Neural cell (in vitro differentiated cells): ENCODE results near the gene ELMO1. TPM values are rescaled to one million over a fixed set of nuclear protein-coding genes. Genes with fewer than 3 reads are reported as not detected.

ENCODE experiments used
- H2AFZ ChIP-seq: fragments of 200-600, 300-800 bp; sonication (generic), shearing (Covaris generic); 2 replicates; pipeline ENCODE4 v1.6.0; 2014; ENCODE audit warnings: low read depth, mild to moderate bottlenecking, antibody characterized with exemption, low read length, moderate library complexity
- H3F3A ChIP-seq: fragments of 200-600 bp; shearing (Covaris generic); 2 replicates; pipeline ENCODE4 v1.6.1; 2016; ENCODE audit warnings: mild to moderate bottlenecking, moderate library complexity, mixed read lengths, antibody characterized with exemption, low read length; ENCODE audit not compliant: insufficient read depth, poor library complexity, severe bottlenecking
- H3K27ac ChIP-seq: fragments of 200-600, 300-800 bp; sonication (generic), shearing (Covaris generic); 2 replicates; pipeline ENCODE4 v1.5.1; 2014; ENCODE audit warnings: mild to moderate bottlenecking, low read length, moderate library complexity
- H3K27me3 ChIP-seq: fragments of 300-800, 200-600 bp; sonication (generic), shearing (Covaris generic); 2 replicates; pipeline ENCODE4 v1.6.0; 2014; ENCODE audit warnings: mild to moderate bottlenecking, low read depth, low read length, moderate library complexity; ENCODE audit not compliant: insufficient read depth
- H3K36me3 ChIP-seq: fragments of 300-800, 200-600 bp; sonication (generic), shearing (Covaris generic); 2 replicates; pipeline ENCODE4 v1.5.1; 2014; ENCODE audit warnings: mild to moderate bottlenecking, antibody characterized with exemption, low read length, moderate library complexity; ENCODE audit not compliant: insufficient read depth
- H3K4me2 ChIP-seq: fragments of 300-800, 200-600 bp; sonication (generic), shearing (Covaris generic); 2 replicates; pipeline ENCODE4 v1.6.0; 2014; ENCODE audit warnings: mild to moderate bottlenecking, low read length
- H3K4me3 ChIP-seq: fragments of 300-800, 200-600 bp; sonication (generic), shearing (Covaris generic); 2 replicates; pipeline ENCODE4 v1.5.1; 2014; ENCODE audit warnings: mild to moderate bottlenecking, low read length, moderate library complexity
- H3K79me2 ChIP-seq: fragments of 200-600 bp; shearing (Covaris generic); replicated peaks from 2 replicates; pipeline ENCODE4 v1.6.0; 2014; ENCODE audit warnings: mild to moderate bottlenecking, low read length, moderate library complexity; ENCODE audit not compliant: insufficient read depth
- H3K9ac ChIP-seq: fragments of 300-800, 200-600 bp; sonication (generic), shearing (Covaris generic); 2 replicates; pipeline ENCODE4 v1.6.1; 2016; ENCODE audit warnings: mild to moderate bottlenecking, low read length, mixed read lengths
- H3K9me2 ChIP-seq: fragments of 200-600 bp; shearing (Covaris generic); 2 replicates; pipeline ENCODE4 v1.6.1; 2016; ENCODE audit warnings: mild to moderate bottlenecking, low read length, mixed read lengths; ENCODE audit not compliant: insufficient read depth
- H3K9me3 ChIP-seq: fragments of 200-600, 300-800 bp; sonication (generic), shearing (Covaris generic); 2 replicates; pipeline ENCODE4 v1.6.1; 2016; ENCODE audit warnings: mild to moderate bottlenecking, mixed run types, low read length, moderate library complexity, mixed read lengths
- H4K20me1 ChIP-seq: fragments of 200-600 bp; shearing (Covaris generic); 2 replicates; pipeline ENCODE4 v1.6.1; 2016; ENCODE audit warnings: mild to moderate bottlenecking, mixed run types; ENCODE audit not compliant: insufficient read depth
- EP300 ChIP-seq: fragments of 450-650 bp; conservative IDR thresholded peaks from 2 replicates; pipeline ENCODE4 v1.6.1; 2014; ENCODE audit warnings: antibody characterized with exemption, mild to moderate bottlenecking, moderate library complexity; ENCODE audit not compliant: poor library complexity, severe bottlenecking
- EZH2 ChIP-seq: fragments of 200-600, 300-800 bp; shearing (Covaris generic), sonication (generic); IDR thresholded peaks from 2 replicates; pipeline ENCODE4 v1.6.1; 2014; ENCODE audit warnings: antibody characterized with exemption, low read length, borderline replicate concordance, mild to moderate bottlenecking; ENCODE audit not compliant: insufficient read depth, poor library complexity, severe bottlenecking
- MXI1 ChIP-seq: fragments of 450-650 bp; conservative IDR thresholded peaks from 2 replicates; pipeline ENCODE4 v1.6.1; 2014; ENCODE audit warnings: antibody characterized with exemption, mild to moderate bottlenecking; ENCODE audit not compliant: poor library complexity, severe bottlenecking
- POLR2AphosphoS5 ChIP-seq: IDR thresholded peaks from 2 replicates; pipeline ENCODE4 v1.6.1; 2012
- RAD21 ChIP-seq: fragments of 450-650 bp; conservative IDR thresholded peaks from 2 replicates; pipeline ENCODE4 v1.6.1; 2014; ENCODE audit warnings: antibody characterized with exemption, mild to moderate bottlenecking, moderate library complexity
- SMC3 ChIP-seq: fragments of 450-650 bp; conservative IDR thresholded peaks from 2 replicates; pipeline ENCODE4 v1.6.1; 2014; ENCODE audit warnings: antibody characterized with exemption, mild to moderate bottlenecking, moderate library complexity; ENCODE audit not compliant: poor library complexity
- TAF1 ChIP-seq: IDR thresholded peaks from 2 replicates; pipeline ENCODE4 v1.6.1; 2012; ENCODE audit warnings: low read depth
- polyA plus RNA-seq: library from polyadenylated mRNA; depleted of rRNA; stranded (reverse); fragments of >200 nt; gene quantifications from 2 replicates; pipeline ENCODE4 v1.2.3, GENCODE V29; 2014
- TF ChIP-seq, protein P1 (sequence below): IDR thresholded peaks from 2 replicates; pipeline ENCODE4 v1.6.1; 2012; ENCODE audit warnings: borderline replicate concordance
- TF ChIP-seq, protein P2 (sequence below): fragments of 450-650 bp; IDR thresholded peaks from 2 replicates; pipeline ENCODE4 v1.5.1; 2014; ENCODE audit warnings: antibody characterized with exemption, mild to moderate bottlenecking, moderate library complexity; ENCODE audit not compliant: poor library complexity, severe bottlenecking

ELMO1 gene
- polyA plus RNA-seq, 1 donor from 2014 or later: 12.2 TPM

GRCh38 chr7:36971515-36972139 is 477.0 kb downstream of the ELMO1 start:
- Histone ChIP-seq H3K27ac (no peak overlapping the region), H3K9ac (no peak overlapping the region), H3K36me3 (no peaks in the 10 kb centered on the region), H3K27me3 (no peaks in the 10 kb centered on the region), H3F3A (no peaks in the 10 kb centered on the region), H4K20me1 (no peaks in the 10 kb centered on the region), H3K79me2 (no peaks in the 10 kb centered on the region), H2AFZ (no peak overlapping the region), H3K4me2 (no peak overlapping the region), H3K9me3 (no peaks in the 10 kb centered on the region), H3K4me3 (no peak overlapping the region), H3K9me2 (no peaks in the 10 kb centered on the region)
- TF ChIP-seq TAF1 (no peak), SMC3 (no peak), POLR2AphosphoS5 (no peak), EP300 (no peak), RAD21 (no peak), EZH2 (no peak), MXI1 (no peak)
- TF ChIP-seq, protein P1, sequence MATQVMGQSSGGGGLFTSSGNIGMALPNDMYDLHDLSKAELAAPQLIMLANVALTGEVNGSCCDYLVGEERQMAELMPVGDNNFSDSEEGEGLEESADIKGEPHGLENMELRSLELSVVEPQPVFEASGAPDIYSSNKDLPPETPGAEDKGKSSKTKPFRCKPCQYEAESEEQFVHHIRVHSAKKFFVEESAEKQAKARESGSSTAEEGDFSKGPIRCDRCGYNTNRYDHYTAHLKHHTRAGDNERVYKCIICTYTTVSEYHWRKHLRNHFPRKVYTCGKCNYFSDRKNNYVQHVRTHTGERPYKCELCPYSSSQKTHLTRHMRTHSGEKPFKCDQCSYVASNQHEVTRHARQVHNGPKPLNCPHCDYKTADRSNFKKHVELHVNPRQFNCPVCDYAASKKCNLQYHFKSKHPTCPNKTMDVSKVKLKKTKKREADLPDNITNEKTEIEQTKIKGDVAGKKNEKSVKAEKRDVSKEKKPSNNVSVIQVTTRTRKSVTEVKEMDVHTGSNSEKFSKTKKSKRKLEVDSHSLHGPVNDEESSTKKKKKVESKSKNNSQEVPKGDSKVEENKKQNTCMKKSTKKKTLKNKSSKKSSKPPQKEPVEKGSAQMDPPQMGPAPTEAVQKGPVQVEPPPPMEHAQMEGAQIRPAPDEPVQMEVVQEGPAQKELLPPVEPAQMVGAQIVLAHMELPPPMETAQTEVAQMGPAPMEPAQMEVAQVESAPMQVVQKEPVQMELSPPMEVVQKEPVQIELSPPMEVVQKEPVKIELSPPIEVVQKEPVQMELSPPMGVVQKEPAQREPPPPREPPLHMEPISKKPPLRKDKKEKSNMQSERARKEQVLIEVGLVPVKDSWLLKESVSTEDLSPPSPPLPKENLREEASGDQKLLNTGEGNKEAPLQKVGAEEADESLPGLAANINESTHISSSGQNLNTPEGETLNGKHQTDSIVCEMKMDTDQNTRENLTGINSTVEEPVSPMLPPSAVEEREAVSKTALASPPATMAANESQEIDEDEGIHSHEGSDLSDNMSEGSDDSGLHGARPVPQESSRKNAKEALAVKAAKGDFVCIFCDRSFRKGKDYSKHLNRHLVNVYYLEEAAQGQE: no peak
- TF ChIP-seq, protein P2, sequence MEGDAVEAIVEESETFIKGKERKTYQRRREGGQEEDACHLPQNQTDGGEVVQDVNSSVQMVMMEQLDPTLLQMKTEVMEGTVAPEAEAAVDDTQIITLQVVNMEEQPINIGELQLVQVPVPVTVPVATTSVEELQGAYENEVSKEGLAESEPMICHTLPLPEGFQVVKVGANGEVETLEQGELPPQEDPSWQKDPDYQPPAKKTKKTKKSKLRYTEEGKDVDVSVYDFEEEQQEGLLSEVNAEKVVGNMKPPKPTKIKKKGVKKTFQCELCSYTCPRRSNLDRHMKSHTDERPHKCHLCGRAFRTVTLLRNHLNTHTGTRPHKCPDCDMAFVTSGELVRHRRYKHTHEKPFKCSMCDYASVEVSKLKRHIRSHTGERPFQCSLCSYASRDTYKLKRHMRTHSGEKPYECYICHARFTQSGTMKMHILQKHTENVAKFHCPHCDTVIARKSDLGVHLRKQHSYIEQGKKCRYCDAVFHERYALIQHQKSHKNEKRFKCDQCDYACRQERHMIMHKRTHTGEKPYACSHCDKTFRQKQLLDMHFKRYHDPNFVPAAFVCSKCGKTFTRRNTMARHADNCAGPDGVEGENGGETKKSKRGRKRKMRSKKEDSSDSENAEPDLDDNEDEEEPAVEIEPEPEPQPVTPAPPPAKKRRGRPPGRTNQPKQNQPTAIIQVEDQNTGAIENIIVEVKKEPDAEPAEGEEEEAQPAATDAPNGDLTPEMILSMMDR: no peak

- Histone ChIP-seq H3K9me2 (no peaks in the 10 kb centered on the region), H3K4me3 (no peak overlapping the region), H3K79me2 (no peaks in the 10 kb centered on the region), H3K9ac (no peak overlapping the region), H2AFZ (no peak overlapping the region), H3K27me3 (no peaks in the 10 kb centered on the region), H4K20me1 (no peaks in the 10 kb centered on the region), H3K27ac (no peak overlapping the region), H3K9me3 (no peaks in the 10 kb centered on the region), H3K4me2 (no peak overlapping the region), H3F3A (no peaks in the 10 kb centered on the region), H3K36me3 (no peaks in the 10 kb centered on the region)
- no peak for TF ChIP-seq EZH2
- no peak for TF ChIP-seq MXI1
- TF ChIP-seq, protein P2: no peak
- no peak for TF ChIP-seq TAF1
- TF ChIP-seq EP300: no peak
- no peak for TF ChIP-seq SMC3
- TF ChIP-seq, protein P1: no peak
- TF ChIP-seq RAD21: no peak
- TF ChIP-seq POLR2AphosphoS5: no peak
Observed at GRCh38 chr7:36970551-36971514, 477.8 kb downstream of the ELMO1 start.
